ENCODE results near the gene ARHGAP6. TPM values are rescaled to one million over a fixed set of nuclear protein-coding genes. Genes with fewer than 3 reads are reported as not detected.

Gene ARHGAP6
- total and polyA plus RNA-seq, 2 experiments from 2014 or later, result 0.26 to 0.59 TPM

DNA sequence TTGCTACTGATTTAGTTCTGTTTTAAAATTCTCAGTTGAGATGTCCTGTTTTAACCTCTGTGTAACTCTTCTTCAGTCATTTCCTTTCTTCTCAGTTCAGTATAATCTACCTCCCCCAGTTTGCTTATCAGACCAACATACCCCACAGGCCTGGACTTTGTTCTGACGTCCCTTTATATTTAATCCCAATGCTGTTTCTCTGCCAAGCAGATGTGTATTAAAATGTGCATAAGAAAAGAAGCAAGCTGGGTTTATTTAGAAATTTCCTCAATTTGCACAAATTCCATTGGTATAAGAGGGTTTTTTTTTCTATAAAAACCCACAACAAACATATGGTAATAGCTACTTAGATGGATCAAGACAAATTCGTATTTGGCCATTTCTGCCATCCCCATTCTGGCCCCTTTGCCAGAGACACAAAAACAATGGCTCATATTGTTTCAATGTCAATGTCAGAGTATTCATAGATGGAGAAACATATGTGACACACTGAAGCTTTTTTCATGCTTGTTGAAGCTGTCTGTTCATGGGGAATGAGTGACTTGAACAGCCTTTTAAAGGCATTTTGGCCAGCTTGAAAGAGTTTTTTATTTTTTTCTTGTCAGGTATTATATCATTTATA, 530.0 kb downstream of the ARHGAP6 start:
- H3K4me2 ChIP-seq, result no peak overlapping the region
- H3K4me3 ChIP-seq, result no peak overlapping the region
- no peaks in the 10 kb centered on the region for H3K9me2 ChIP-seq (ENCODE audit: insufficient read depth)
- Mint-ChIP-seq H3K27ac (no peak overlapping the region), H3K36me3 (ENCODE audit: low read depth) (no peaks in the 10 kb centered on the region), H3K9me3 (no peaks in the 10 kb centered on the region), H3K4me1 (no peaks in the 10 kb centered on the region), H3K27me3 (ENCODE audit: insufficient read depth, low read depth, poor library complexity) (no peaks in the 10 kb centered on the region), H3K4me3 (no peak overlapping the region)
- DNase-seq (ENCODE audit: low spot score) (no peak), ATAC-seq (no peak)
- no peak overlapping the region for H3K27ac ChIP-seq (ENCODE audit: low read depth)
- no peak for TF ChIP-seq STAT1 (IDR thresholded peaks at IDR 0.05; ENCODE audit: unreplicated experiment)
- TF ChIP-seq JUNB (IDR thresholded peaks at IDR 0.05; ENCODE audit: unreplicated experiment), result no peak
- no peak for TF ChIP-seq EZH2 (IDR thresholded peaks at IDR 0.05; ENCODE audit: low read depth, unreplicated experiment)
- TF ChIP-seq EZH2phosphoT487 (IDR thresholded peaks at IDR 0.05; ENCODE audit: unreplicated experiment), result no peak
- TF ChIP-seq, protein P1, sequence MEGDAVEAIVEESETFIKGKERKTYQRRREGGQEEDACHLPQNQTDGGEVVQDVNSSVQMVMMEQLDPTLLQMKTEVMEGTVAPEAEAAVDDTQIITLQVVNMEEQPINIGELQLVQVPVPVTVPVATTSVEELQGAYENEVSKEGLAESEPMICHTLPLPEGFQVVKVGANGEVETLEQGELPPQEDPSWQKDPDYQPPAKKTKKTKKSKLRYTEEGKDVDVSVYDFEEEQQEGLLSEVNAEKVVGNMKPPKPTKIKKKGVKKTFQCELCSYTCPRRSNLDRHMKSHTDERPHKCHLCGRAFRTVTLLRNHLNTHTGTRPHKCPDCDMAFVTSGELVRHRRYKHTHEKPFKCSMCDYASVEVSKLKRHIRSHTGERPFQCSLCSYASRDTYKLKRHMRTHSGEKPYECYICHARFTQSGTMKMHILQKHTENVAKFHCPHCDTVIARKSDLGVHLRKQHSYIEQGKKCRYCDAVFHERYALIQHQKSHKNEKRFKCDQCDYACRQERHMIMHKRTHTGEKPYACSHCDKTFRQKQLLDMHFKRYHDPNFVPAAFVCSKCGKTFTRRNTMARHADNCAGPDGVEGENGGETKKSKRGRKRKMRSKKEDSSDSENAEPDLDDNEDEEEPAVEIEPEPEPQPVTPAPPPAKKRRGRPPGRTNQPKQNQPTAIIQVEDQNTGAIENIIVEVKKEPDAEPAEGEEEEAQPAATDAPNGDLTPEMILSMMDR (conservative IDR thresholded peaks at IDR 0.05; ENCODE audit: low read depth in 2 of 2), result no peak
- no peak for TF ChIP-seq ZNF114 (CRISPR knock-in tag; IDR thresholded peaks at IDR 0.05)
- no peak for TF ChIP-seq ZNF331 (CRISPR knock-in tag; IDR thresholded peaks at IDR 0.05; ENCODE audit: low read depth)
- TF ChIP-seq, protein P2, sequence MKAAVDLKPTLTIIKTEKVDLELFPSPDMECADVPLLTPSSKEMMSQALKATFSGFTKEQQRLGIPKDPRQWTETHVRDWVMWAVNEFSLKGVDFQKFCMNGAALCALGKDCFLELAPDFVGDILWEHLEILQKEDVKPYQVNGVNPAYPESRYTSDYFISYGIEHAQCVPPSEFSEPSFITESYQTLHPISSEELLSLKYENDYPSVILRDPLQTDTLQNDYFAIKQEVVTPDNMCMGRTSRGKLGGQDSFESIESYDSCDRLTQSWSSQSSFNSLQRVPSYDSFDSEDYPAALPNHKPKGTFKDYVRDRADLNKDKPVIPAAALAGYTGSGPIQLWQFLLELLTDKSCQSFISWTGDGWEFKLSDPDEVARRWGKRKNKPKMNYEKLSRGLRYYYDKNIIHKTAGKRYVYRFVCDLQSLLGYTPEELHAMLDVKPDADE (IDR thresholded peaks at IDR 0.05), result no peak
- no peak for TF ChIP-seq POLR2AphosphoS5 (IDR thresholded peaks at IDR 0.05; ENCODE audit: low read depth)
- TF ChIP-seq, protein P3, sequence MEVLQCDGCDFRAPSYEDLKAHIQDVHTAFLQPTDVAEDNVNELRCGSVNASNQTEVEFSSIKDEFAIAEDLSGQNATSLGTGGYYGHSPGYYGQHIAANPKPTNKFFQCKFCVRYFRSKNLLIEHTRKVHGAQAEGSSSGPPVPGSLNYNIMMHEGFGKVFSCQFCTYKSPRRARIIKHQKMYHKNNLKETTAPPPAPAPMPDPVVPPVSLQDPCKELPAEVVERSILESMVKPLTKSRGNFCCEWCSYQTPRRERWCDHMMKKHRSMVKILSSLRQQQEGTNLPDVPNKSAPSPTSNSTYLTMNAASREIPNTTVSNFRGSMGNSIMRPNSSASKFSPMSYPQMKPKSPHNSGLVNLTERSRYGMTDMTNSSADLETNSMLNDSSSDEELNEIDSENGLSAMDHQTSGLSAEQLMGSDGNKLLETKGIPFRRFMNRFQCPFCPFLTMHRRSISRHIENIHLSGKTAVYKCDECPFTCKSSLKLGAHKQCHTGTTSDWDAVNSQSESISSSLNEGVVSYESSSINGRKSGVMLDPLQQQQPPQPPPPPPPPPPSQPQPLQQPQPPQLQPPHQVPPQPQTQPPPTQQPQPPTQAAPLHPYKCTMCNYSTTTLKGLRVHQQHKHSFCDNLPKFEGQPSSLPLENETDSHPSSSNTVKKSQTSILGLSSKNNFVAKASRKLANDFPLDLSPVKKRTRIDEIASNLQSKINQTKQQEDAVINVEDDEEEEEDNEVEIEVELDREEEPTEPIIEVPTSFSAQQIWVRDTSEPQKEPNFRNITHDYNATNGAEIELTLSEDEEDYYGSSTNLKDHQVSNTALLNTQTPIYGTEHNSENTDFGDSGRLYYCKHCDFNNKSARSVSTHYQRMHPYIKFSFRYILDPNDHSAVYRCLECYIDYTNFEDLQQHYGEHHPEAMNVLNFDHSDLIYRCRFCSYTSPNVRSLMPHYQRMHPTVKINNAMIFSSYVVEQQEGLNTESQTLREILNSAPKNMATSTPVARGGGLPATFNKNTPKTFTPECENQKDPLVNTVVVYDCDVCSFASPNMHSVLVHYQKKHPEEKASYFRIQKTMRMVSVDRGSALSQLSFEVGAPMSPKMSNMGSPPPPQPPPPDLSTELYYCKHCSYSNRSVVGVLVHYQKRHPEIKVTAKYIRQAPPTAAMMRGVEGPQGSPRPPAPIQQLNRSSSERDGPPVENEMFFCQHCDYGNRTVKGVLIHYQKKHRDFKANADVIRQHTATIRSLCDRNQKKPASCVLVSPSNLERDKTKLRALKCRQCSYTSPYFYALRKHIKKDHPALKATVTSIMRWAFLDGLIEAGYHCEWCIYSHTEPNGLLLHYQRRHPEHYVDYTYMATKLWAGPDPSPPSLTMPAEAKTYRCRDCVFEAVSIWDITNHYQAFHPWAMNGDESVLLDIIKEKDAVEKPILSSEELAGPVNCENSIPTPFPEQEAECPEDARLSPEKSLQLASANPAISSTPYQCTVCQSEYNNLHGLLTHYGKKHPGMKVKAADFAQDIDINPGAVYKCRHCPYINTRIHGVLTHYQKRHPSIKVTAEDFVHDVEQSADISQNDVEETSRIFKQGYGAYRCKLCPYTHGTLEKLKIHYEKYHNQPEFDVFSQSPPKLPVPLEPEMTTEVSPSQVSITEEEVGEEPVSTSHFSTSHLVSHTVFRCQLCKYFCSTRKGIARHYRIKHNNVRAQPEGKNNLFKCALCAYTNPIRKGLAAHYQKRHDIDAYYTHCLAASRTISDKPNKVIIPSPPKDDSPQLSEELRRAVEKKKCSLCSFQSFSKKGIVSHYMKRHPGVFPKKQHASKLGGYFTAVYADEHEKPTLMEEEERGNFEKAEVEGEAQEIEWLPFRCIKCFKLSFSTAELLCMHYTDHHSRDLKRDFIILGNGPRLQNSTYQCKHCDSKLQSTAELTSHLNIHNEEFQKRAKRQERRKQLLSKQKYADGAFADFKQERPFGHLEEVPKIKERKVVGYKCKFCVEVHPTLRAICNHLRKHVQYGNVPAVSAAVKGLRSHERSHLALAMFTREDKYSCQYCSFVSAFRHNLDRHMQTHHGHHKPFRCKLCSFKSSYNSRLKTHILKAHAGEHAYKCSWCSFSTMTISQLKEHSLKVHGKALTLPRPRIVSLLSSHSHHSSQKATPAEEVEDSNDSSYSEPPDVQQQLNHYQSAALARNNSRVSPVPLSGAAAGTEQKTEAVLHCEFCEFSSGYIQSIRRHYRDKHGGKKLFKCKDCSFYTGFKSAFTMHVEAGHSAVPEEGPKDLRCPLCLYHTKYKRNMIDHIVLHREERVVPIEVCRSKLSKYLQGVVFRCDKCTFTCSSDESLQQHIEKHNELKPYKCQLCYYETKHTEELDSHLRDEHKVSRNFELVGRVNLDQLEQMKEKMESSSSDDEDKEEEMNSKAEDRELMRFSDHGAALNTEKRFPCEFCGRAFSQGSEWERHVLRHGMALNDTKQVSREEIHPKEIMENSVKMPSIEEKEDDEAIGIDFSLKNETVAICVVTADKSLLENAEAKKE (CRISPR knock-in tag; IDR thresholded peaks at IDR 0.05), result no peak
- TF ChIP-seq NANOG (IDR thresholded peaks at IDR 0.05; ENCODE audit: borderline replicate concordance), result no peak
- TF ChIP-seq CREB1 (CRISPR knock-in tag; IDR thresholded peaks at IDR 0.05; ENCODE audit: low read depth), result no peak
- TF ChIP-seq, protein P4, sequence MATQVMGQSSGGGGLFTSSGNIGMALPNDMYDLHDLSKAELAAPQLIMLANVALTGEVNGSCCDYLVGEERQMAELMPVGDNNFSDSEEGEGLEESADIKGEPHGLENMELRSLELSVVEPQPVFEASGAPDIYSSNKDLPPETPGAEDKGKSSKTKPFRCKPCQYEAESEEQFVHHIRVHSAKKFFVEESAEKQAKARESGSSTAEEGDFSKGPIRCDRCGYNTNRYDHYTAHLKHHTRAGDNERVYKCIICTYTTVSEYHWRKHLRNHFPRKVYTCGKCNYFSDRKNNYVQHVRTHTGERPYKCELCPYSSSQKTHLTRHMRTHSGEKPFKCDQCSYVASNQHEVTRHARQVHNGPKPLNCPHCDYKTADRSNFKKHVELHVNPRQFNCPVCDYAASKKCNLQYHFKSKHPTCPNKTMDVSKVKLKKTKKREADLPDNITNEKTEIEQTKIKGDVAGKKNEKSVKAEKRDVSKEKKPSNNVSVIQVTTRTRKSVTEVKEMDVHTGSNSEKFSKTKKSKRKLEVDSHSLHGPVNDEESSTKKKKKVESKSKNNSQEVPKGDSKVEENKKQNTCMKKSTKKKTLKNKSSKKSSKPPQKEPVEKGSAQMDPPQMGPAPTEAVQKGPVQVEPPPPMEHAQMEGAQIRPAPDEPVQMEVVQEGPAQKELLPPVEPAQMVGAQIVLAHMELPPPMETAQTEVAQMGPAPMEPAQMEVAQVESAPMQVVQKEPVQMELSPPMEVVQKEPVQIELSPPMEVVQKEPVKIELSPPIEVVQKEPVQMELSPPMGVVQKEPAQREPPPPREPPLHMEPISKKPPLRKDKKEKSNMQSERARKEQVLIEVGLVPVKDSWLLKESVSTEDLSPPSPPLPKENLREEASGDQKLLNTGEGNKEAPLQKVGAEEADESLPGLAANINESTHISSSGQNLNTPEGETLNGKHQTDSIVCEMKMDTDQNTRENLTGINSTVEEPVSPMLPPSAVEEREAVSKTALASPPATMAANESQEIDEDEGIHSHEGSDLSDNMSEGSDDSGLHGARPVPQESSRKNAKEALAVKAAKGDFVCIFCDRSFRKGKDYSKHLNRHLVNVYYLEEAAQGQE (IDR thresholded peaks at IDR 0.05; ENCODE audit: unreplicated experiment), result no peak
- H3K4me1 ChIP-seq (ENCODE audit: insufficient read depth), result no peaks in the 10 kb centered on the region
- H3K27me3 ChIP-seq (ENCODE audit: insufficient read depth), result no peaks in the 10 kb centered on the region
- no peak overlapping the region for H2AFZ ChIP-seq
- H3K79me2 ChIP-seq (replicated peaks; ENCODE audit: insufficient read depth), result no peaks in the 10 kb centered on the region
- no peaks in the 10 kb centered on the region for H3K36me3 ChIP-seq (ENCODE audit: insufficient read depth)
- no peaks in the 10 kb centered on the region for H4K20me1 ChIP-seq (replicated peaks; ENCODE audit: insufficient read depth)
- no peaks in the 10 kb centered on the region for H3F3A ChIP-seq (replicated peaks; ENCODE audit: low read depth)
